Common myeloid progenitor, CD34-positive (primary cell): ENCODE results near the gene ZBTB46.
"Not testable (repeated sequence)": the region's sequence is repeated elsewhere in the genome, so short reads cannot be mapped to it uniquely, and the experiment has no call there.

ENCODE experiments used
- CTCF ChIA-PET: fragments of 350-600 bp; sonication (Branson Sonifier 250); formaldehyde crosslinking; loops from one replicate; lab custom pipeline; 2021; ENCODE audit warnings: antibody characterized with exemption; lab: Charles Lee
- POLR2A ChIA-PET: fragments of 350-600 bp; sonication (Branson Sonifier 250); formaldehyde crosslinking; loops from one replicate; lab custom pipeline; 2021; ENCODE audit warnings: antibody characterized with exemption; lab: Charles Lee
- DNase-seq, 3 donors: peaks; one replicate each; pipeline versions ENCODE4 v3.0.0 to v3.0.0-alpha.2; 2013
- H3K27ac ChIP-seq, 2 experiments: 1 replicate in 1 of 2; 2 replicates in 1 of 2; pipeline ENCODE4 v1.7.0; 2013; ENCODE audit warnings: inconsistent platforms in 2 of 2, low read length in 2 of 2, mild to moderate bottlenecking in 2 of 2, low read depth in 1 of 2, moderate library complexity in 1 of 2; ENCODE audit not compliant: severe bottlenecking in 2 of 2, insufficient read depth in 1 of 2, poor library complexity in 1 of 2
- H3K27me3 ChIP-seq, 5 experiments: replicated peaks in 2 of 5; 1 replicate in 3 of 5; 2 replicates in 2 of 5; pipeline versions ENCODE4 v1.6.1 to v1.7.0; 2013; ENCODE audit warnings: low read length in 4 of 5, mild to moderate bottlenecking in 2 of 5, moderate library complexity in 2 of 5, inconsistent platforms in 1 of 5; ENCODE audit not compliant: insufficient read depth in 5 of 5, control insufficient read depth in 4 of 5
- H3K36me3 ChIP-seq, 4 experiments: 1 replicate in 2 of 4; 2 replicates in 2 of 4; pipeline versions ENCODE4 v1.6.1 to v1.7.0; 2013; ENCODE audit warnings: low read length in 3 of 4, control low read depth in 1 of 4, mild to moderate bottlenecking in 1 of 4; ENCODE audit not compliant: control insufficient read depth in 4 of 4, insufficient read depth in 4 of 4
- H3K4me1 ChIP-seq, 4 experiments: 1 replicate in 3 of 4; 2 replicates in 1 of 4; pipeline versions ENCODE4 v1.6.1 to v1.7.1; 2013; ENCODE audit warnings: low read length in 3 of 4, mild to moderate bottlenecking in 3 of 4, control low read depth in 1 of 4, inconsistent platforms in 1 of 4, moderate library complexity in 1 of 4; ENCODE audit not compliant: control insufficient read depth in 4 of 4, insufficient read depth in 4 of 4; ENCODE audit errors: control extremely low read depth in 1 of 4
- H3K4me3 ChIP-seq, 7 experiments: 1 replicate in 4 of 7; 2 replicates in 3 of 7; pipeline versions ENCODE4 v1.5.1 to v1.7.0; 2013; ENCODE audit warnings: mild to moderate bottlenecking in 7 of 7, low read length in 6 of 7, moderate library complexity in 6 of 7, inconsistent platforms in 2 of 7, low read depth in 2 of 7, control low read depth in 1 of 7; ENCODE audit not compliant: insufficient read depth in 4 of 7, control insufficient read depth in 1 of 7; ENCODE audit errors: extremely low read depth in 1 of 7
- H3K9me3 ChIP-seq, 5 experiments: 1 replicate in 4 of 5; 2 replicates in 1 of 5; pipeline versions ENCODE4 v1.6.1 to v1.7.1; 2013; ENCODE audit warnings: low read length in 4 of 5, mild to moderate bottlenecking in 2 of 5, inconsistent platforms in 1 of 5, low read depth in 1 of 5, moderate library complexity in 1 of 5; ENCODE audit not compliant: control insufficient read depth in 4 of 5, insufficient read depth in 2 of 5; ENCODE audit errors: control extremely low read depth in 1 of 5
- WGBS: methylation state at CpG from one replicate; pipeline ENCODE4 v1.1.5; 2013; ENCODE audit not compliant: insufficient coverage; 5-methylcytosine and 5-hydroxymethylcytosine counted together

ZBTB46 gene

GRCh38 chr20:63854069-63854765, 23.2 kb upstream of the ZBTB46 start:
- DNase-seq = peak in 2 of 3 donors; percentile 73 to 74
- CTCF ChIA-PET = interaction anchor here (1.3 to 2.5 kb wide), 2 partner anchors 10 to 53 kb away, joined by 3 to 12 read pairs; partner anchors contain the start of gene TPD52L2
- POLR2A ChIA-PET = interaction anchor here (0.8 to 1.0 kb wide), 2 partner anchors 11 to 16 kb away, joined by 3 read pairs; partner anchors contain the start of gene TPD52L2
- Histone ChIP-seq H3K4me3 (peak overlapping the region in 4 of 7 experiments; percentile 1 to 59 (median 46)), H3K4me1 (peaks cover 0 to 71% (median 66%) of the 10 kb centered on the region in 4 experiments), H3K27ac (peak overlapping the region in 1 of 2 experiments; percentile 61), H3K36me3 (no peaks in the 10 kb centered on the region), H3K27me3 (no peaks in the 10 kb centered on the region), H3K9me3 (no peaks in the 10 kb centered on the region)
- WGBS = 8% methylated on average over 15 of the region's 17 CpGs

- CTCF ChIA-PET = interaction anchor here (1.3 to 2.5 kb wide), 2 partner anchors 11 to 52 kb away, joined by 3 to 12 read pairs; partner anchors contain the start of gene TPD52L2
- POLR2A ChIA-PET = interaction anchor here (1.0 kb wide), 1 partner anchor 11 kb away, joined by 3 read pairs; the partner anchor contains the start of gene TPD52L2
- H3K27me3 ChIP-seq, H3K36me3 ChIP-seq, H3K27ac ChIP-seq, DNase-seq, H3K9me3 ChIP-seq: not testable (repeated sequence)
- Histone ChIP-seq H3K4me1 (peaks cover 0 to 69% (median 61%) of the 10 kb centered on the region in 4 experiments), H3K4me3 (peak overlapping the region in 3 of 7 experiments; percentile 40 to 59 (median 53))
- WGBS = 92% methylated on average over 2 of the region's 4 CpGs
Measured at GRCh38 chr20:63853733-63854068, 22.6 kb upstream of the ZBTB46 start.

- peaks cover 2 to 71% (median 63%) of the 10 kb centered on the region in 4 experiments for H3K4me1 ChIP-seq
- H3K9me3 ChIP-seq, DNase-seq, POLR2A ChIA-PET, H3K36me3 ChIP-seq, H3K4me3 ChIP-seq, H3K27me3 ChIP-seq, H3K27ac ChIP-seq: not testable (repeated sequence)
- WGBS = 97% methylated on average over 7 of the region's 14 CpGs
- CTCF ChIA-PET = interaction anchor here (1.2 kb wide), 1 partner anchor 11 kb away, joined by 3 read pairs; no protein-coding TSS in a partner anchor
Measured at GRCh38 chr20:63851548-63851943, 20.5 kb upstream of the ZBTB46 start.

- DNase-seq = peak in 2 of 3 donors; percentile 75 to 77
- H3K27me3 ChIP-seq = no peaks in the 10 kb centered on the region
- H3K4me1 ChIP-seq = peaks cover 2 to 72% (median 67%) of the 10 kb centered on the region in 4 experiments
- H3K9me3 ChIP-seq = no peaks in the 10 kb centered on the region
- H3K4me3 ChIP-seq = no peak overlapping the region
- POLR2A ChIA-PET = no interaction called here
- no peaks in the 10 kb centered on the region for H3K36me3 ChIP-seq
- 75% methylated on average over 22 of the region's 27 CpGs for WGBS
- no peak overlapping the region for H3K27ac ChIP-seq
- CTCF ChIA-PET = interaction anchor here (1.2 kb wide), 1 partner anchor 10 kb away, joined by 3 read pairs; no protein-coding TSS in a partner anchor
Measured at GRCh38 chr20:63850689-63851547, 19.9 kb upstream of the ZBTB46 start.

GRCh38 chr20:63848003-63848911, 17.2 kb upstream of the ZBTB46 start:
- CTCF ChIA-PET = interaction anchor here (0.7 to 1.8 kb wide), 3 partner anchors 11 to 311 kb away, joined by 3 to 5 read pairs (median 3); partner anchors contain the start of gene PTK6

More at GRCh38 chr20:63848003-63848911, 17.2 kb upstream of the ZBTB46 start:
- WGBS = 64% methylated on average over 21 of the region's 28 CpGs
- no peak for DNase-seq
- Histone ChIP-seq H3K27ac (peak overlapping the region in 1 of 2 experiments; percentile 34), H3K36me3 (no peaks in the 10 kb centered on the region), H3K4me3 (peak overlapping the region in 4 of 7 experiments; percentile 28 to 48 (median 40)), H3K9me3 (no peaks in the 10 kb centered on the region), H3K4me1 (peaks cover 2 to 70% (median 65%) of the 10 kb centered on the region in 4 experiments), H3K27me3 (no peaks in the 10 kb centered on the region)
- POLR2A ChIA-PET = interaction anchor here (1.2 kb wide), 1 partner anchor 11 kb away, joined by 8 read pairs; no protein-coding TSS in a partner anchor
